GM18499 (cell line): ENCODE data around the gene PTPRN2.
"Not testable (repeated sequence)": the region's sequence is repeated elsewhere in the genome, so short reads cannot be mapped to it uniquely, and the experiment has no call there.

Experiments
- ATAC-seq: cut with Tn5 transposase; IDR thresholded peaks from one replicate; pipeline ENCODE4 v1.9.1; 2021; ENCODE audit warnings: moderate number of reproducible peaks; ENCODE audit not compliant: insufficient read depth, unreplicated experiment

The PTPRN2 gene

GRCh38 chr7:157993406-157994105, 594.1 kb downstream of the PTPRN2 start:
- ATAC-seq: no peak

GRCh38 chr7:157992511-157993160, 595.0 kb downstream of the PTPRN2 start:
- ATAC-seq: no peak

- ATAC-seq: no peak
Observed at GRCh38 chr7:157991761-157992160, 595.9 kb downstream of the PTPRN2 start.

- ATAC-seq: no peak
Observed at GRCh38 chr7:157991351-157991750, 596.3 kb downstream of the PTPRN2 start.

GRCh38 chr7:157990881-157991250, 596.8 kb downstream of the PTPRN2 start:
- ATAC-seq: no peak

- no peak for ATAC-seq
Observed at GRCh38 chr7:157990226-157990880, 597.3 kb downstream of the PTPRN2 start.

GRCh38 chr7:157989589-157989988, 598.0 kb downstream of the PTPRN2 start:
- no peak for ATAC-seq

- no peak for ATAC-seq
Observed at GRCh38 chr7:157987906-157988305, 599.7 kb downstream of the PTPRN2 start.

- no peak for ATAC-seq
Observed at GRCh38 chr7:157986051-157986450, 601.6 kb downstream of the PTPRN2 start.

- no peak for ATAC-seq
Observed at GRCh38 chr7:157985636-157986035, 602.0 kb downstream of the PTPRN2 start.

GRCh38 chr7:157984423-157985163, 603.0 kb downstream of the PTPRN2 start:
- no peak for ATAC-seq

GRCh38 chr7:157983502-157984422, 603.9 kb downstream of the PTPRN2 start:
- ATAC-seq: no peak

- ATAC-seq: no peak
Observed at GRCh38 chr7:157981778-157982177, 605.8 kb downstream of the PTPRN2 start.

- ATAC-seq: no peak
Observed at GRCh38 chr7:157980774-157981173, 606.8 kb downstream of the PTPRN2 start.

GRCh38 chr7:157980341-157980731, 607.3 kb downstream of the PTPRN2 start:
- not testable (repeated sequence) for ATAC-seq

- ATAC-seq: no peak
Observed at GRCh38 chr7:157979636-157980340, 607.8 kb downstream of the PTPRN2 start.

- ATAC-seq: no peak
Observed at GRCh38 chr7:157978766-157979165, 608.9 kb downstream of the PTPRN2 start.

GRCh38 chr7:157977717-157978496, 609.7 kb downstream of the PTPRN2 start:
- ATAC-seq: no peak
